Fibroblast of lung (primary cell): ENCODE data around the gene CHCHD6.

Experiments
- CTCF ChIP-seq, 2 donors: IDR thresholded peaks in 1 of 2; conservative IDR thresholded peaks in 1 of 2; 1 replicate in 1 of 2; 2 replicates in 1 of 2; pipeline ENCODE4 v1.5.1; 2011 to 2012; ENCODE audit warnings: low read length in 2 of 2, control low read depth in 1 of 2, inconsistent platforms in 1 of 2, low read depth in 1 of 2, mild to moderate bottlenecking in 1 of 2
- EZH2 ChIP-seq: IDR thresholded peaks from 2 replicates; pipeline ENCODE4 v1.5.1; 2012; ENCODE audit warnings: low read length, control low read depth, mild to moderate bottlenecking; ENCODE audit errors: missing control alignments

GRCh38 chr3:126676919-126677705 lies 26.9 kb upstream of the CHCHD6 start:
- TF ChIP-seq CTCF (conservative IDR thresholded peaks at IDR 0.05 in 1 of 2, IDR thresholded peaks at IDR 0.05 in 1 of 2; ENCODE audit: low read depth in 1 of 2, low read length in 2 of 2) (no peak), EZH2 (no peak)
